ENCODE data around the gene KCNQ5. TPM values are rescaled to one million over a fixed set of nuclear protein-coding genes. Genes with fewer than 3 reads are reported as not detected.

KCNQ5 gene
- total and polyA plus RNA-seq, 2 of the 8 experiments (the other 6 are each of a cell fraction or from before 2014, with no cell fraction given) = 0.83 to 1.2 TPM

DNA sequence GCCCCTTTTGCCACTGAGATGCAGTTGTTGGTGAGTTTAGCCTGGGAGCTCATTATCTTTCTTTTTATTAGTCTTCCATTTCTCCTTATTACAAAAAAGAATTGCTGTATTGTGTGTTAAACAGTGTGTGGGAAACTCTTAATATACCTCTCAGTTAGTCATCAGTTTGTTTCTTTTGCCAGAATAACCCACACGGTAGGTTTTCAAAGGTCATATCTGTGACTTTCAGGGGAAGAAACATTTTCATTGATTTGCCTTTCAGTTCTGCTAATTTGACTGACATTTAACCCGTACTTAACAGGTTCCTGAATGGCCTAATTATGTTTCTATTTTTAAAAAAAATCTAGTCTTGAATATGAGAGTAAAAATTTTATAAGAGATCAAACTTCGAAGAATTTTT lies 458.1 kb downstream of the KCNQ5 start:
- H3K9me3 ChIP-seq (ENCODE audit: insufficient read depth in 2 of 2, low read depth in 1 of 2, low read length in 1 of 2) = no peaks in the 10 kb centered on the region
- no peak overlapping the region for H2BK5ac ChIP-seq (ENCODE audit: low read depth, low read length)
- no peak overlapping the region for H3K4me2 ChIP-seq (ENCODE audit: insufficient read depth in 1 of 2, low read depth in 2 of 2, low read length in 2 of 2)
- no peak overlapping the region for H3K4ac ChIP-seq (replicated peaks; ENCODE audit: insufficient read length, low read depth, low read length)
- H2BK20ac ChIP-seq (ENCODE audit: low read length) = no peak overlapping the region
- H3K23ac ChIP-seq (ENCODE audit: insufficient read length) = no peak overlapping the region
- TF ChIP-seq FOSL1 (IDR thresholded peaks at IDR 0.05; ENCODE audit: insufficient read depth, low read depth, low read length) (no peak), MAFK (IDR thresholded peaks at IDR 0.05; ENCODE audit: low read depth, low read length) (no peak), NANOG (IDR thresholded peaks at IDR 0.05; ENCODE audit: insufficient read depth, low read depth, low read length, poor library complexity, severe bottlenecking) (no peak), SP2 (IDR thresholded peaks at IDR 0.05; ENCODE audit: low read length) (no peak), TAF1 (IDR thresholded peaks at IDR 0.05; ENCODE audit: low read depth, low read length) (no peak), SRF (IDR thresholded peaks at IDR 0.05; ENCODE audit: low read depth, low read length) (no peak), RNF2 (IDR thresholded peaks at IDR 0.05; ENCODE audit: borderline replicate concordance, low read depth, low read length, missing control alignments, poor library complexity, severe bottlenecking) (no peak), SIX5 (IDR thresholded peaks at IDR 0.05; ENCODE audit: low read depth, low read length) (no peak), HDAC6 (IDR thresholded peaks at IDR 0.05; ENCODE audit: low read depth, low read length) (no peak), TAF7 (optimal IDR thresholded peaks at IDR 0.05; ENCODE audit: borderline replicate concordance, low read depth, low read length) (no peak), RBBP5 (IDR thresholded peaks at IDR 0.05; ENCODE audit: borderline replicate concordance, low read depth, low read length) (no peak), RXRA (IDR thresholded peaks at IDR 0.05; ENCODE audit: insufficient read depth, low read depth, low read length) (no peak)
- TF ChIP-seq, protein P1, sequence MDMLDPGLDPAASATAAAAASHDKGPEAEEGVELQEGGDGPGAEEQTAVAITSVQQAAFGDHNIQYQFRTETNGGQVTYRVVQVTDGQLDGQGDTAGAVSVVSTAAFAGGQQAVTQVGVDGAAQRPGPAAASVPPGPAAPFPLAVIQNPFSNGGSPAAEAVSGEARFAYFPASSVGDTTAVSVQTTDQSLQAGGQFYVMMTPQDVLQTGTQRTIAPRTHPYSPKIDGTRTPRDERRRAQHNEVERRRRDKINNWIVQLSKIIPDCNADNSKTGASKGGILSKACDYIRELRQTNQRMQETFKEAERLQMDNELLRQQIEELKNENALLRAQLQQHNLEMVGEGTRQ (IDR thresholded peaks at IDR 0.05; ENCODE audit: low read length) = no peak
- no peaks in the 10 kb centered on the region for H3K23me2 ChIP-seq (ENCODE audit: low read depth, low read length)
- no peak overlapping the region for H4K8ac ChIP-seq (ENCODE audit: extremely low read depth, insufficient read depth, low read length)
- WGBS, 2 experiments (ENCODE audit: extremely low coverage in 1 of 2, insufficient coverage in 1 of 2, insufficient read length in 1 of 2, insufficient replicate concordance in 2 of 2, low coverage in 1 of 2, low lambda C conversion rate in 2 of 2, missing lambda C conversion rate in 1 of 2) = 81% methylated on average over 3 of the region's 3 CpGs; no CpG with 5 or more reads in 1 of the 2 experiments
- no peaks in the 10 kb centered on the region for H3K79me1 ChIP-seq (ENCODE audit: low read depth, low read length)
- H3K27ac ChIP-seq (ENCODE audit: low read depth, low read length) = no peak overlapping the region
- H2BK15ac ChIP-seq (ENCODE audit: low read length) = no peak overlapping the region
- no peaks in the 10 kb centered on the region for H4K20me1 ChIP-seq (replicated peaks in 1 of 2; ENCODE audit: control insufficient read depth in 1 of 2, insufficient read depth in 2 of 2, low read length in 2 of 2)
- H3K4me3 ChIP-seq (ENCODE audit: extremely low read depth in 1 of 4, insufficient read depth in 2 of 4, low read depth in 3 of 4, low read length in 4 of 4) = no peak overlapping the region
- no peak overlapping the region for H2BK12ac ChIP-seq (ENCODE audit: low read depth, low read length)
- no peak overlapping the region for H3K18ac ChIP-seq (ENCODE audit: extremely low read depth, low read length)
- H3K27me3 ChIP-seq (replicated peaks in 1 of 4; ENCODE audit: control insufficient read depth in 3 of 4, extremely low read depth in 1 of 4, insufficient read depth in 3 of 4, low read length in 3 of 4) = no peaks in the 10 kb centered on the region
- POLR2A ChIA-PET (ENCODE audit: partially characterized antibody) = no interaction called here
- H4K91ac ChIP-seq (replicated peaks; ENCODE audit: insufficient read length, low read length) = no peak overlapping the region
- H3K14ac ChIP-seq (ENCODE audit: insufficient read length) = no peak overlapping the region
- no peaks in the 10 kb centered on the region for H3K79me2 ChIP-seq (ENCODE audit: control insufficient read depth in 1 of 2, insufficient read depth in 2 of 2, low read length in 2 of 2)
- H3K56ac ChIP-seq (replicated peaks; ENCODE audit: insufficient read length, low read depth, low read length) = no peak overlapping the region
- H2BK120ac ChIP-seq (replicated peaks; ENCODE audit: low read depth, low read length) = no peak overlapping the region
- no peaks in the 10 kb centered on the region for H3K36me3 ChIP-seq (ENCODE audit: control insufficient read depth in 2 of 4, insufficient read depth in 4 of 4, low read length in 3 of 4)
- H3K9ac ChIP-seq (replicated peaks in 1 of 4; ENCODE audit: extremely low read depth in 1 of 4, low read depth in 3 of 4, low read length in 3 of 4) = no peak overlapping the region
- CTCF ChIA-PET (ENCODE audit: partially characterized antibody) = interaction anchor here (1.0 kb wide), 1 partner anchor 55 kb away, joined by 3 read pairs; no protein-coding TSS in a partner anchor
- FAIRE-seq (no peak), DNase-seq (ENCODE audit: low read depth in 1 of 2, low spot score in 2 of 2) (no peak)
- no peak overlapping the region for H4K5ac ChIP-seq (ENCODE audit: insufficient read length, low read depth, low read length)
- no peak overlapping the region for H2AFZ ChIP-seq (ENCODE audit: low read length)
- H3K4me1 ChIP-seq (replicated peaks in 1 of 4; ENCODE audit: control insufficient read depth in 3 of 4, insufficient read depth in 4 of 4, low read length in 3 of 4) = peaks cover 0 to 7% (median 5%) of the 10 kb centered on the region in 4 experiments; a peak in 3 of 7 replicates
- H2AK5ac ChIP-seq (ENCODE audit: low read depth, low read length) = no peak overlapping the region

Measured in H1 (cell line).